Testis (tissue), 3 donors: Measurements from ENCODE around the gene RRP15. TPM values are rescaled to one million over a fixed set of nuclear protein-coding genes. Genes with fewer than 3 reads are reported as not detected.

Source experiments
- DNase-seq: peaks from one replicate; pipeline ENCODE4 v3.0.0-alpha.2; 2019
- H3K27ac ChIP-seq, 2 donors: fragments of 200-600 bp; sonication (generic); one replicate each; pipeline ENCODE4 v1.5.1; 2019
- H3K27me3 ChIP-seq: fragments of 200-600 bp; sonication (generic); one replicate; pipeline ENCODE4 v1.5.1; 2019
- H3K36me3 ChIP-seq: fragments of 200-600 bp; sonication (generic); one replicate; pipeline ENCODE4 v1.5.1; 2017; ENCODE audit warnings: low read depth; ENCODE audit errors: missing control alignments
- H3K4me1 ChIP-seq: fragments of 200-600 bp; sonication (generic); one replicate; pipeline ENCODE4 v1.5.1; 2019
- H3K4me3 ChIP-seq, 2 donors: fragments of 200-600 bp; sonication (generic); one replicate each; pipeline ENCODE4 v1.5.1; 2017 to 2019
- H3K9me3 ChIP-seq: fragments of 200-600 bp; sonication (generic); one replicate; pipeline ENCODE4 v1.5.1; 2017
- CTCF ChIP-seq, 3 experiments: fragments of 450-650 bp in 2 of 3; fragments of 200-600 bp in 1 of 3; sonication (generic) in 1 of 3; IDR thresholded peaks; one replicate each; pipeline ENCODE4 v1.5.1; 2016 to 2019; ENCODE audit warnings: antibody characterized with exemption in 3 of 3, mild to moderate bottlenecking in 2 of 3, moderate library complexity in 1 of 3
- POLR2A ChIP-seq: fragments of 450-650 bp; IDR thresholded peaks from one replicate; pipeline ENCODE4 v1.6.1; 2017; ENCODE audit warnings: antibody characterized with exemption, mild to moderate bottlenecking, moderate library complexity
- WGBS, 2 donors: methylation state at CpG; one replicate each; pipeline ENCODE4 v1.1.5; 2018; 5-methylcytosine and 5-hydroxymethylcytosine counted together
- intact Hi-C: fragments of 100-400 bp; cut with DNase I; formaldehyde crosslinking; loops from one replicate; pipeline ENCODE4 v1.15.1; 2023; ENCODE audit warnings: low total_unique reads
- polyA plus RNA-seq: library from polyadenylated mRNA; stranded (reverse); fragments of 350-450 nt; fragmentation: Illumina TruSeq; extraction: RNeasy Lipid Tissue Mini Kit (QIAGEN cat#74804); gene quantifications from one replicate; pipeline ENCODE4 v1.2.3, GENCODE V29; 2014; ENCODE audit warnings: low read depth, low replicate concordance; ENCODE audit not compliant: insufficient read depth
- total RNA-seq, 2 donors: library from RNA; depleted of rRNA; stranded (reverse); fragments of >200 nt; gene quantifications; one replicate each; pipeline ENCODE4 v1.2.3, GENCODE V29; 2016

The RRP15 gene
- total and polyA plus RNA-seq, 3 donors from 2014 or later: 5.5 to 9.7 (median 6.5) TPM

- 9 to 26% methylated on average over 1 of the region's 1 CpG for WGBS, 2 donors
- no peaks in the 10 kb centered on the region for H3K36me3 ChIP-seq
- intact Hi-C loops: loop anchor here (10.0 kb wide), 1 partner anchor 1225 kb away; no protein-coding TSS in a partner anchor
- H3K4me1 ChIP-seq: no peaks in the 10 kb centered on the region
- H3K27ac ChIP-seq: no peak overlapping the region
- H3K9me3 ChIP-seq: no peaks in the 10 kb centered on the region
- no peak for DNase-seq
- H3K27me3 ChIP-seq: no peaks in the 10 kb centered on the region
- no peak overlapping the region for H3K4me3 ChIP-seq
- TF ChIP-seq POLR2A (no peak), CTCF (IDR thresholded peaks at IDR 0.05) (peak; percentile 55 to 83 (median 58))
These were observed 54.3 kb downstream of the RRP15 start for GRCh38 chr1:218339267-218339831.

DNA sequence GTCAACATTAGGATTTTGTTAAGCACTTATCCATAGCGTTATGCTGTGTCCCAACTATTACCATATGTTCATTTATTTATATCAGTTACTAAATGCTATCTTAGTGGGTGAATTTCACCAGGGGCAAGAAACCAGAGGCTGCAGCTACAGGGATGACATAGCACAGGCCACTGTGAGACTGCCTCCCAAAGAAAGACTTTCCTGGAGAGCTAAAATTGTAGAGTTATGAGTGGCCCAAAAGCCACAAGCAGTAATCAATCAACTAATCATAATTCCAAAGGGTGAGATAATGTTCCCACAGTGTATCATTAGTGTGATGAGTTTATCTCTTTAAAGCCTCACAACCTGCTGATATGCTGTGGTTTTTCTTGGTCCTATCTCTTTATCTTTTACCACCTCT, 56.2 kb downstream of the RRP15 start:
- 97 to 100% methylated on average over 1 of the region's 1 CpG for WGBS, 2 donors
- no peaks in the 10 kb centered on the region for H3K36me3 ChIP-seq
- no peak for DNase-seq
- H3K27ac ChIP-seq: no peak overlapping the region
- H3K4me3 ChIP-seq: no peak overlapping the region
- no peaks in the 10 kb centered on the region for H3K9me3 ChIP-seq
- TF ChIP-seq POLR2A: no peak
- TF ChIP-seq CTCF (IDR thresholded peaks at IDR 0.05): no peak
- H3K27me3 ChIP-seq: no peaks in the 10 kb centered on the region
- intact Hi-C loops: no loop called here
- H3K4me1 ChIP-seq: no peaks in the 10 kb centered on the region

DNA sequence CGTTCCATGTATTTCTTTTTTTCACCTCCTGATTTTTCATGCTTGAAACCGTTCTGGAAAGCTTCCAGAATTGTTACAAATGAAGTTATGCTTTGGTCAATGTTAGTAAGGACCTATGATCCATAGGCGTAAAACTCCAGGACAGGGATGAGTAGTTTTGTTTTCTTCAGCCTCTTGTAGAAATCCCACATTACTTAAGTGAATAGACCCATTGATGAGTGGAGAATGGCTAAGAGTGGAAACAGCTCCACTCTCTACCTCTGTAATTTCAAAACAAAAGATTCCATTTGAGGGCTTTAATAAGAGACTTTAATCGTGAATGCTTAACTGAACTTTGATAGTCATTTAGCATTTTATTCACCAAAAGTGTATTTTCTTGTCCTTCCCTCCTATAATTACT, 57.0 kb downstream of the RRP15 start:
- intact Hi-C loops: no loop called here
- no peaks in the 10 kb centered on the region for H3K27me3 ChIP-seq
- H3K36me3 ChIP-seq: no peaks in the 10 kb centered on the region
- TF ChIP-seq CTCF (IDR thresholded peaks at IDR 0.05): no peak
- no peak for TF ChIP-seq POLR2A
- no peak for DNase-seq
- no peak overlapping the region for H3K27ac ChIP-seq
- no peaks in the 10 kb centered on the region for H3K9me3 ChIP-seq
- 93 to 95% methylated on average over 4 of the region's 4 CpGs for WGBS, 2 donors
- no peak overlapping the region for H3K4me3 ChIP-seq
- no peaks in the 10 kb centered on the region for H3K4me1 ChIP-seq

GRCh38 chr1:218344814-218345672, 60.0 kb downstream of the RRP15 start, which contains the start of gene TGFB2:
Gene TGFB2, plus strand, starts transcription at chr1:218345336. Its CDS starts 1,366 bp downstream, at chr1:218346702.
- peak within 1 kb of the TSS; percentile 81 to 88 for H3K27ac ChIP-seq
- no peaks in the 10 kb centered on the region for H3K4me1 ChIP-seq
- no peak for TF ChIP-seq CTCF (IDR thresholded peaks at IDR 0.05)
- TF ChIP-seq POLR2A: no peak
- peak; percentile 63 for DNase-seq
- no peaks in the 10 kb centered on the region for H3K27me3 ChIP-seq
- H3K9me3 ChIP-seq: no peaks in the 10 kb centered on the region
- H3K36me3 ChIP-seq: no peaks in the 10 kb centered on the region
- intact Hi-C loops: no loop called here
- 1 to 3% methylated on average over 22 of the region's 22 CpGs for WGBS, 2 donors
- peak within 1 kb of the TSS; percentile 57 to 67 for H3K4me3 ChIP-seq
